HG02610 (cell line): ENCODE data around the gene UGT1A4.
"Not testable (repeated sequence)": the region's sequence is repeated elsewhere in the genome, so short reads cannot be mapped to it uniquely, and the experiment has no call there.

ENCODE experiments used
- ATAC-seq: cut with Tn5 transposase; IDR thresholded peaks from one replicate; pipeline ENCODE4 v1.9.1; 2021; ENCODE audit warnings: mild to moderate bottlenecking, moderate library complexity; ENCODE audit not compliant: unreplicated experiment

Gene UGT1A4

DNA sequence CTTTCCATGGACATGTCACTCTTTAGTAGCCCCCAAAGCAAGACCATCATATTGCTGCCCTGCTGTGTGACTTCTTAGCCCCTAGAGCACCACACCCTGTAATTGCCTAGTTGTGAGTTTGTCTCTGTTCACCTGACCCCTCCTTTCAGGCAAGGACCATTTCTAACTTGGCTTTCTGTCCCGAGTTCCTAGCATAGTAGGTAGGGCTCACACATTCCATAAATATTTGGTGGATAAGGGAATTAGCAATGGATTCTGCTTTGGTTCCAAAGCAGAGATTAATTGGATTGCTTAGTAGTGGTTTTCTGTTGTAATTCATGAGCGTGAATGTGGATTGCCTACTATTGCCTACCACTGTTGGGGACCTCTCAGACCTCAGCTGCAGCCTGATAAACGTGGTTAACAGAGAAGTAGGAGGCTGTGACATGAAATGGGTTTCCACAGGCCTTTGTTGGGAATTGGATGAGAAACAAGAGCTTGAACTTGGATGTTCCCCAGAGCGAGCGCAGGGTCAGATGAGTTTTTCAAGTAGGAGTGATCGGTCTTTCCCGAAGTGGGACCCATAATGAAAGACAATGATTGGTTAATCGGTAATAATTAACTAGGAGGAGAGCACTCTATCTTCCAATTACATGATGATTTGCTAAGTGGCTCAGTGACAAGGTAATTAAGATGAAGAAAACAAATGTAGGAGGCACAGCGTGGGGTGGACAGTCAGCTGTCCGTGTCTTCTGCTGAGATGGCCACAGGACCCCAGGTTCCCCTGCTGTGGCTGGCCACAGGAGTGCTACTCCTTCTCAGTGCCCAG lies 28.1 kb downstream of the UGT1A4 start:
- no peak for ATAC-seq

DNA sequence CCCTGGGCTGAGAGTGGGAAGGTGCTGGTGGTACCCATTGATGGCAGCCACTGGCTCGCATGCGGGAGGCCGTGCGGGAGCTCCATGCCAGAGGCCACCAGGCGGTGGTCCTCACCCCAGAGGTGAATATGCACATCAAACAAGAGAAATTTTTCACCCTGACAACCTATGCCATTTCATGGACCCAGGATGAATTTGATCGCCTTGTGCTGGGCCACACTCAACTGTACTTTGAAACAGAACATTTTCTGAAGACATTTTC lies 28.7 kb downstream of the UGT1A4 start:
- ATAC-seq, result no peak

DNA sequence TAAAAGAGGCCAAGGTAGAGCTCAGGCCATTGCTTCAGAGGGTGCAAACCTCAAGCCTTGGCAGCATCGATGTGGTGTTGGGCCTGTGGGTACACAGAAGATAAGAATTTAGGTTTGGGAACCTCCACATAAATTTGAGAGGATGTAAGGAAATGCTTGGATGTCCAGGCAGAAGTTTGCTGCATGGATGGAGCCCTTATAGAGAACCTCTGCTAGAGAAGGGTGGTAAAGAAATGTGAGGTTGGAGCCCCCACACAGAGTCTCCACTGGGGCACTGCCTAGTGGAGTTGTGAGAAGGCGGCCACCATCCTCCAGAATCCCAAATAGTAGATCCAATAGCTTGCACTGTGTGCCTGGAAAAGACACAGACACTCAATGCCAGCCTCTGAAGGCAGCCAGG lies 32.2 kb downstream of the UGT1A4 start:
- ATAC-seq, result not testable (repeated sequence)

DNA sequence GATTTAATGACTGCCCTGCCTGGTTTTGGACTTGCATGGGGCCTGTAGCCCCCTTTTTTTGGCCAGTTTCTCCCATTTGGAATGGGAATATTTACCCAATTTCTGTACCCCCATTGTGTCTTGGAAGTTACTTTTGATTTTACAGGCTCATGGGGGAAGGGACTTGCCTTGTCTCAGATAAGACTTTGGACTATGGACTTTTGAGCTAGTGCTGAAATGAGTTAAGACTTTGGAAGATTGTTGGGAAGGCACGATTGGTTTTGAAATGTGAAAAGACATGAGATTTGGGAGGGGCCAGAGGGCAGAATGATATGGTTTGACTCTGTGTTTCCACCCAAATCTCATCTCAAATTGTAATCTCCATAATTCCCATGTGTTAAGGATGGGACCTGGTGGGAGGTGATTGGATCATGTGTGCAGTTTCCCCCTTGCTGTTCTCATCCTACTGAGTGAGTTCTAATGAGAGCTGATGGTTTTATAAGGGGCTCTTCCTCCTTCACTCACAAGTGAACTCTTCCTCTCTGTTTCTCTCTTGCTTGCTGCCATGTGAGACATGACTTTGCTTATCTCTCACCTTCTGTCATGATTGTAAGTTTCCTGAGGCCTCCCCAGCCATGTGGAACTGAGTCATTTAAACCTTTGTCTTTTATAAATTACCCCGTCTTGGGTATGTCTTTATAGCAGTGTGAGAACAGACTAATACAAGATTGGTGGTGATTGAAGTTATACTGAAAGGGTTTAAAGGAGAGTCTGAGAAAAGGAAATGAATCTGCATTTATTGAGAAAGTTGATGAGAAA lies 32.9 kb downstream of the UGT1A4 start:
- not testable (repeated sequence) for ATAC-seq

DNA sequence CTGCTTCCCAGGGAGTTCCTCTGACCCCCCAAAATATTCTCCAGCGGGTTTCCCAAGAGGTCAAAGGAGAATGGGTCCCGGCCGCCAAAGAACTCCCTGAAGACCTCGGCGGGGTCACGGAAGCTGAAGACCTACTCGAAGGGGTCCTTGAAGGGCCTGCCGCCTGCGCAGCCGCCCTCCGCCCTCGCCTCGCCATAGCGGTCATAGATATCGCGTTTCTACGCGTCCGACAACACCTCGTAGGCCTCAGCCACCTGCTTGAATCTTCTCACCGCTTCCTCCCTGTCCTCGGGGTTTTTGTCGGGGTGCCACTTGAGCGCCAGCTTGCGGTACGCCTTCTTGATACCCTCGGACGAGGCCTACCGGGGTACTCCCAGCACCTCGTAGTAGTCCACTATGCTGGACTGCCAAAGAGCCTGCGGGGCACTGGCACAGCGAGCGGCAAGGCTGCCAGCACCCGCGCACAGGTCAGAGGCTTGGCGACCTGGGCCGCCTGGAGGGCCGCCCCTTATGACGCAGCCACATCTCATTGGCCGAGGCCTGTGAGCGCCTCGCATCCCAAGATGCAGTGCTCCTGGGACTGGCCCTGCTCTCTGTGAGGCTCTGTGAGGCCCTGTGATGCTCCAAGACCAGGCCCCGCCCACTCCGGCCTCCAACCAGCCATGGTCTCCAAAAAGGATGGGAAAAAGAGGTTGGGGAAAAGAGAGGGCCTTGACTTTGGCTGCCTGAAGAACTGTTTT lies 36.5 kb downstream of the UGT1A4 start:
- no peak for ATAC-seq

DNA sequence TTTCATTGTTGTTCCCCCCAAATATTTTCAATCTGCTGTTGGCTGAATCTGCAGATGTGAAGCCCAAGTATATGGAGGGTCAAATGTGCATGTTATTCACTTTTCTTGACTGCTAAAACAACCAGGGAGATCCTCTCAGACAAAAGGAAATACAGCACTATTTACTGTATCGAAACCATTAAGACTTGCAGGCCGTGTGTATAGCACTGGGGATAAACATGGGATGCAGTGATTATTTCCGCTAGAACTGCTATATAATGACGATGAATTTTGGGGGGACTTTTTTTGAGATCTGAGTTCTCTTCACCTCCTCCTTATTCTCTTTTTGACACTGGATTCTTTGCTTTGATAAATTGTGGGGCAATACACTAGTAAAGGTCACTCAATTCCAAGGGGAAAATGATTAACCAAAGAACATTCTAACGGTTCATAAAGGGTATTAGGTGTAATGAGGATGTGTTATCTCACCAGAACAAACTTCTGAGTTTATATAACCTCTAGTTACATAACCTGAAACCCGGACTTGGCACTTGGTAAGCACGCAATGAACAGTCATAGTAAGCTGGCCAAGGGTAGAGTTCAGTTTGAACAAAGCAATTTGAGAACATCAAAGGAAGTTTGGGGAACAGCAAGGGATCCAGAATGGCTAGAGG lies 38.0 kb downstream of the UGT1A4 start:
- no peak for ATAC-seq

DNA sequence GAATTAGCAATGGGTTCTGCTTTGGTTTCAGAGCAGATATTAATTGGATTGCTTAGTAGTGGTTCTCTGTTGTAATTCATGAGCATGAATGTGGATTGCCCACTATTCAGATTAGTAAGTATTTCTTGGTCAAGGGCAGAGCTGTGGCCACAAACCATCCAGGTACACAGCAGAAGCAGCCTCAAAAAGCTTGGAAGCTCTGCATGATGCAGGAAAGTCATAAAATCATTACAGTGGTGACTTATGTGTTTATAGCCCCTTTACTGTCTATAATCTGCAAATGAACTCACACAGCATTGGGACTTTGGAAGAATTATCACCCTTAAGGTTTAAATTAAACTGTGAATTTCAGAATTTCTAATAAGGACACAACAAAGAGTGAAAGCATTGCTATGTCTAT lies 39.6 kb downstream of the UGT1A4 start:
- no peak for ATAC-seq

DNA sequence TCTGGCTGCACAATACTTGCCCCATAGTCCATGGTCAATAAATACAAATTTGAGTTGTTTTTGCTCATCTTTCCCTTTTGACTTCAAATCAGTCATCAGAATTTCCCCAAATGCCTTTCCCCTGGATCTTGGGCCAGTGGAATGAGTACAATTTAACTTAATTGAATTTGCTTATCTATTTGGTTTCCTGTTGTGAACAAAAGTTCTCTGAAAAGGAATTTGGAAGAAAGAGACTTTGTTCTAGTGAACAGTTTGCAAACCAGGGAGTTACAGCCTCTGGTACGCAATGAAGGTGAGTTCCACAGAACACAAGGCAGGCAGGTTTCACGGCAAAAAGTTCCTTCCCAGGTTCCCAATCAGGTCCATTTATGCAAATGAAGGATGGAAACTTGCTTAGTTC lies 40.3 kb downstream of the UGT1A4 start:
- ATAC-seq, result no peak

DNA sequence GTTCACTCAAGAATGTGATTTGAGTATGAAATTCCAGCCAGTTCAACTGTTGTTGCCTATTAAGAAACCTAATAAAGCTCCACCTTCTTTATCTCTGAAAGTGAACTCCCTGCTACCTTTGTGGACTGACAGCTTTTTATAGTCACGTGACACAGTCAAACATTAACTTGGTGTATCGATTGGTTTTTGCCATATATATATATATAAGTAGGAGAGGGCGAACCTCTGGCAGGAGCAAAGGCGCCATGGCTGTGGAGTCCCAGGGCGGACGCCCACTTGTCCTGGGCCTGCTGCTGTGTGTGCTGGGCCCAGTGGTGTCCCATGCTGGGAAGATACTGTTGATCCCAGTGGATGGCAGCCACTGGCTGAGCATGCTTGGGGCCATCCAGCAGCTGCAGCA lies 41.5 kb downstream of the UGT1A4 start, which contains the start of gene UGT1A1:
UGT1A1 (plus strand) TSS at position 228 of the 400 bp plus-strand sequence; CDS start at position 246, 18 bp downstream.
- no peak for ATAC-seq

DNA sequence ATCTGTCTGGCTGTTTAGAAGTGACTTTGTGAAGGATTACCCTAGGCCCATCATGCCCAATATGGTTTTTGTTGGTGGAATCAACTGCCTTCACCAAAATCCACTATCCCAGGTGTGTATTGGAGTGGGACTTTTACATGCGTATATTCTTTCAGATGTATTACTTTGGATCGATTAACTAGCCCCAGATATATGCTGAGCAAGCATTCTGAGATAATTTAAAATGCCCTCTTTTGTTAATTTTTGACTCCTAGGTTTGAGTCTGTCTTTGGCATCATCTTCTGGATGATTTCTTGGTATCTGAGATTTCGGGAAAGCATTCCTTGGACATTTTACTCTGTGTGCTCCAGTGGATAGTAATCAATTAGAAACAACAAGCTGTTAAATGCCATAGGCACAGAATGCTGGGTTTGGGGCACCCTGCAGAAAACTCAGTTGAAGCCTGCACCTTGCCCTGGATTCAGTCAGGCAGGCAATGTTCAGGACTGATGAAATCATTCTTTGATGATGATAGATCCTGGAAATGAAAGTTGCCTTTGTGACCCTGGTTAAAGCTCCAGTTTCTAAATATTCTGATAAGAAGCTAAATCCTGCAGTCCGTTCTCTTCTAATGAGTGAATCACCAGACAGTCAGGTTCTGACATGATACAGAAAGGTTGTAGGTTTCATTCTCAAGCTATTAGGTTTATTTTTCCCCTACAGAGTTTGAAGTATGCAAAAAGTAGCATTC lies 42.7 kb downstream of the UGT1A4 start:
- no peak for ATAC-seq

DNA sequence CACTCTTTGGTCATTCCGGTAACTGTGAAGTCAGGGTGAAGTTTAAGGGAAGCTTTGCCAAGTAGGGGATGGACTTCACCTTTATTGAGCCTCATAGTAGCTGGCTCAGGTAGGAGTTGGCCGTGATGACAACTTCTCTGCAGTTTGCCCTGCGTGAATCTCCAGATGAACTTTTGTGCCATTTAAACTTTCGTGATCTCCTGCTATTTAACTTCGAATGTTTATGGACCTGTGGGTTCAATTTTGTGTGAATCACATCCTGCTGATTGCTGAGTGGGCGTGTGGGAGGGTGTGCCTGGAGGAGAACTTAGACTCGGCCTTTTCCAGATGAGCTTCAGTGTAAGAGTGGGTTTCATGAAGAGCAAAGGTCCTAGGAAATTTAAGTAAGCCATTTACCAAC lies 45.7 kb downstream of the UGT1A4 start:
- ATAC-seq, result no peak

DNA sequence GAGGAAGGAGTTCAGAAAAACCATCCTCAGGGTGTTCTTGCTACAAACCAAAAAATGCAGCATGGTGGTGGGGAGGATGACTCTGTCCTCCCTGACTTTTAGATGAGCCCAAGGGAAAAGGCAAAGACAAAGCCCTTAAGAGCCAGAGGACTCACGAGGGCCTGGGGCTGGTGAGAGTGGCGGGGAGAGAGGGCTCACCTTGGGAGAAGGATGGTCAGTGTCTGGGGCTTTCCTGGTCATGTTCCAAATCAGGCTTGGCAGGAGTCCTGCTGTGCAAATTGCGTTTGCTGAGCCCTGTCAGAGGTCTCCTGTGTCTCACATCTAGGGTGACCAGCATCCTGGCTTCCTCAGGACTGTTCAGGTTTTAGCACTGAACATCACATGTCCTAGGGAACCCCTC lies 46.2 kb downstream of the UGT1A4 start:
- no peak for ATAC-seq

DNA sequence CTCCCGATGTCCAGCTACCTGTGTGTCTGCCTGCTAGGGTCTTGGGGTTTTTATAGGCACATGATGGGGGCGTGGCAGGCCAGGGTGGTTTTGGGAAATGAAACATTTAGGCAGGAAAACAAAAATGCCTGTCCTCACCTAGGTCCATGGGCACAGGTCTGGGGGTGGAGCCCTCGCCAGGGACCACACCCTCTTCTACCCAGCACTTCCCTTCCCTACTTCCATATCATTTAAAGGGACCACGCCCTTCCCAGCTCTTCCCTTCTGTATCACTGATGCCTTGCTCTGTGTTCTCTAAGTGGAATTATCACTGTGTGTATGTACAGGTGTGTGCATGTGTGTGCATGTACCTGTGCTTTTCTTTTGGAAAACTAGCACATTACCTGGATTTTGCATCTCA lies 47.9 kb downstream of the UGT1A4 start:
- no peak for ATAC-seq

DNA sequence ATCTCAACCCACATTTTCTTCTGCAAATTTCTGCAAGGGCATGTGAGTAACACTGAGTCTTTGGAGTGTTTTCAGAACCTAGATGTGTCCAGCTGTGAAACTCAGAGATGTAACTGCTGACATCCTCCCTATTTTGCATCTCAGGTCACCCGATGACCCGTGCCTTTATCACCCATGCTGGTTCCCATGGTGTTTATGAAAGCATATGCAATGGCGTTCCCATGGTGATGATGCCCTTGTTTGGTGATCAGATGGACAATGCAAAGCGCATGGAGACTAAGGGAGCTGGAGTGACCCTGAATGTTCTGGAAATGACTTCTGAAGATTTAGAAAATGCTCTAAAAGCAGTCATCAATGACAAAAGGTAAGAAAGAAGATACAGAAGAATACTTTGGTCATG lies 49.5 kb downstream of the UGT1A4 start:
- no peak for ATAC-seq

DNA sequence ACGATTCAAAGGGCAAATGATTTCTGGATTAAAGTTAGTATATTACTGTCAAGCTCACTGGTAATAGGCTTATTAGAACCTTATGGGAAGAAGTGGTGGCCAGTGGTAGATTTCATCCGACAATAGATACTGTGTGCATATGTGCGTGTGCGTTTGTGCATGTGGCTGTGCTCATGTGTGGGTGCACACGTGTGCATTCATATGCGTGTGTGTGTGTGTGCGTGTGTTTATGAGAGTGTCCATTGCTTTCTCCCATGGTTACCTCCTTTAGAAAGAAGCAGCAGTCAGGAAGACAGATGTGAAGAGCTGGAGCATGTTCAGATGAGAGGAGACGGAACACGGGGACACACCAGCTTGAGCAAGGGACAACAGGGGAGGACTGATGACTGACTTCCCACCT lies 50.7 kb downstream of the UGT1A4 start:
- no peak for ATAC-seq

DNA sequence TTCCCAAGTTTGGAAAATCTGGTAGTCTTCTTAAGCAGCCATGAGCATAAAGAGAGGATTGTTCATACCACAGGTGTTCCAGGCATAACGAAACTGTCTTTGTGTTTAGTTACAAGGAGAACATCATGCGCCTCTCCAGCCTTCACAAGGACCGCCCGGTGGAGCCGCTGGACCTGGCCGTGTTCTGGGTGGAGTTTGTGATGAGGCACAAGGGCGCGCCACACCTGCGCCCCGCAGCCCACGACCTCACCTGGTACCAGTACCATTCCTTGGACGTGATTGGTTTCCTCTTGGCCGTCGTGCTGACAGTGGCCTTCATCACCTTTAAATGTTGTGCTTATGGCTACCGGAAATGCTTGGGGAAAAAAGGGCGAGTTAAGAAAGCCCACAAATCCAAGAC lies 53.6 kb downstream of the UGT1A4 start:
- ATAC-seq, result no peak

DNA sequence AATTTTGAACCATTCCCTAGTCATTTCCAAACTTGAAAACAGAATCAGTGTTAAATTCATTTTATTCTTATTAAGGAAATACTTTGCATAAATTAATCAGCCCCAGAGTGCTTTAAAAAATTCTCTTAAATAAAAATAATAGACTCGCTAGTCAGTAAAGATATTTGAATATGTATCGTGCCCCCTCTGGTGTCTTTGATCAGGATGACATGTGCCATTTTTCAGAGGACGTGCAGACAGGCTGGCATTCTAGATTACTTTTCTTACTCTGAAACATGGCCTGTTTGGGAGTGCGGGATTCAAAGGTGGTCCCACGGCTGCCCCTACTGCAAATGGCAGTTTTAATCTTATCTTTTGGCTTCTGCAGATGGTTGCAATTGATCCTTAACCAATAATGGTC lies 54.0 kb downstream of the UGT1A4 start:
- no peak for ATAC-seq

DNA sequence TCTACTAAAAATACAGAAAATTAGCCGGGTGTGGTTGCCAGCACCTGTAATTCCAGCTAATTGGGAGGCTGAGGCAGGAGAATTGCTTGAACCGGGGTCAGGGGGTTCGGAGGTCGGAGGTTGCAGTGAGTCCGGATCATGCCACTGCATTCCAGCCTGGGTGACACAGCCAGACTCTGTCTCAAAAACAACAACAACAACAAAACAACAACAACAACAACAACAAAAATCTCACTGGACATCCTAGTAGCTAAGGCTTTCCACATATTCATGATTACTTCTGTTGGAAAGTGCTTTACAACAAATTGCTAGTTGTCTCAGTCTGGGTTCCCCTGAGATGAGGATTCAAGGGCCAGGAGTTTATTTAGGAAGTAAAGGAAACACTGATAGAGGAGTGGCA lies 55.3 kb downstream of the UGT1A4 start:
- no peak for ATAC-seq

DNA sequence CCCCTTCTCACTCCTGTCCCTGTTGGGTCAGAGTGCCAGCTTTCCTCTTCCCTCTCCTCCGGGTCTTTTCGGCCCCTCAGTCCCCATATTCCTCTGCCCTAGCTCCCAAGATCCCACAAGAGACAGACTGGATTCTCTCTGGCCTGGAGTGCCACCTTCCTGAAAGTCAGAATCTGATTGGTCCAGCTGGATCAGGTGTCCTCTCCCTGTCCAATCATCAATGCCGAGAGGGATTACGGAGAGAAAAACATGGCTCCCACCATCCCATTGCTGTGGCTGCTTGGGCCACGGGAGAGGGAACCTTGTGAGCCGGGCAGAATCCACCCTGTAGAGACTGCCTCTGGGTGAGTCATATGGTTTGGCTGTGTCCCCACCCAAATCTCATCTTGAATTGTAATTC lies 56.9 kb downstream of the UGT1A4 start:
- ATAC-seq, result no peak

DNA sequence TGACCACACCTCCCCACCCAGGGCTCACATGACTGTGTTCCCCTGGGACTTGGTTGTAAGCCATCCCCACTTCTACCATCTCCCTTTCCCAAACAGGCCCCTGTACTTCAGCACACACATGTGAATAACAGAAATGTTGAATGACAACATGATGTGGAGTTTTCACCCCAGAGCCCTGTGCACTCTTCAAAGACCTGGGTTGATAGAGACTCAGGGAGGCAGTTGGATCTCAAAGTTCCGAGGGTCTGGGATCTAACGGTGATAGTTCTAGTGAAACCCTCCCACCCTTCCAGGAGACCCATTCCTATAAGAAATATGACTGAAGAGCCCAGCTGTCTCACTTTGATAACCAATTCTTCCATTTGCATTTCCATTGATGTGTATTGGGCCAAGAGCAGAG lies 59.5 kb downstream of the UGT1A4 start, which contains the start of gene MROH2A:
MROH2A (plus strand) TSS at position 301 of the 400 bp plus-strand sequence. CDS start 1,029 bp downstream, outside the sequence.
- no peak for ATAC-seq
